DND-41 (cell line): ENCODE measurements around the gene PRKRA.
A peak's percentile ranks its signal among the peaks of the same experiment; 100 is the strongest.

Experiments used
- EZH2 ChIP-seq: IDR thresholded peaks from 3 replicates; pipeline ENCODE4 v1.6.1; 2012; ENCODE audit warnings: borderline replicate concordance, low read depth, mild to moderate bottlenecking, moderate library complexity, low read length, inconsistent platforms; ENCODE audit not compliant: severe bottlenecking
- TF ChIP-seq, protein P1 (sequence below): IDR thresholded peaks from 2 replicates; pipeline ENCODE4 v1.5.1; 2012; ENCODE audit warnings: borderline replicate concordance, low read length, moderate library complexity, mild to moderate bottlenecking; ENCODE audit not compliant: poor library complexity, severe bottlenecking; ENCODE audit errors: extremely low read depth

DNA sequence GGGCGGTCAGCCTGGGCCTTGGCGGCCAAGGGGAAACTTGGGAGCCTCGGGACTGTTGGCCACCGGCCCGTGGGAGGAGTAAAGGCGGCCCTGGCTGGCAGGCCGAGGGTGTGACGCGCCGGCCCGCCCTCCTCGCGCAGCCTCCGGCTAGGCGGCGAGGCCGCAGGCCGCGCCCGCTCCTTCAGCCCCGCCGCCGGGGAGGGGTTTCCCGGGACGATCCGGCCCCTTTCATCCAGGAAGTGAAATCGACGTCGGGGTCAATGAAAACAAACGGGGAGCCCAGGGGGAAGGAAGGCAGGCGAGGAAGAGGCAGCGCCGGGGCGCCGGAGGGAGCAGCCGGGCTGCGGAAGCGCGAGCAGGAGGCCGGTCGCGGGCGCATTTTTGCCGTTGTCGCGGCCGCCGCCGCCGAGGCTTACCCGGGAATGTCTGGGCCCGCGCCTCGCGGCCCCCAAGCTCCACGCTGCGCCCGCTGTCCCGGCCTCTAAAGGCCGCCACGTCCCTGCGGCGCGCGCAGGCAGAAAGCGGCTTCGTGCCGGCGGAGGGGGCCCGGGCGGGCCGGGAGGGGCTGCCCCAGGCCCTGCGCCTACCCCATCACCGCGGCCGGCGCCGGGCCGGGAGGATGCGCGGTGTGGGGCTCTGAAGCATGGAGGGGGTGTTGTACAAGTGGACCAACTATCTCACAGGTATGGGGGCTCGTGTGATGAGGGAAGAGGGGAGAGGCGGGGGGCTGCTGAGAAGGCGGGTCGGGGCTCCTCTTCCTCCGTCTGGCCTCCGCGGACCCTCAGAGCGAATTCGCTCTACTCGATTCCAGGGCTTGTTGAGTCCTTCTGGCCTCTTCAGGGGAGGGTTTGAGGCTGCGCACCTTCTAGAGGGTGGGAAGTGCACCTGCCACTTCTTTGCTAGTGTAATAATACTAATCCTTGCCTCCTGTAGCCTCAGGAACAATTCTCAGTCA, 29.5 kb upstream of the PRKRA start, which contains the start of gene PLEKHA3:
- TF ChIP-seq, protein P1, sequence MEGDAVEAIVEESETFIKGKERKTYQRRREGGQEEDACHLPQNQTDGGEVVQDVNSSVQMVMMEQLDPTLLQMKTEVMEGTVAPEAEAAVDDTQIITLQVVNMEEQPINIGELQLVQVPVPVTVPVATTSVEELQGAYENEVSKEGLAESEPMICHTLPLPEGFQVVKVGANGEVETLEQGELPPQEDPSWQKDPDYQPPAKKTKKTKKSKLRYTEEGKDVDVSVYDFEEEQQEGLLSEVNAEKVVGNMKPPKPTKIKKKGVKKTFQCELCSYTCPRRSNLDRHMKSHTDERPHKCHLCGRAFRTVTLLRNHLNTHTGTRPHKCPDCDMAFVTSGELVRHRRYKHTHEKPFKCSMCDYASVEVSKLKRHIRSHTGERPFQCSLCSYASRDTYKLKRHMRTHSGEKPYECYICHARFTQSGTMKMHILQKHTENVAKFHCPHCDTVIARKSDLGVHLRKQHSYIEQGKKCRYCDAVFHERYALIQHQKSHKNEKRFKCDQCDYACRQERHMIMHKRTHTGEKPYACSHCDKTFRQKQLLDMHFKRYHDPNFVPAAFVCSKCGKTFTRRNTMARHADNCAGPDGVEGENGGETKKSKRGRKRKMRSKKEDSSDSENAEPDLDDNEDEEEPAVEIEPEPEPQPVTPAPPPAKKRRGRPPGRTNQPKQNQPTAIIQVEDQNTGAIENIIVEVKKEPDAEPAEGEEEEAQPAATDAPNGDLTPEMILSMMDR = peak; percentile 10
- TF ChIP-seq EZH2 = no peak
